NCI-H2196 treated with DMSO at 0.1 percent for 48 hours (cell line): ENCODE measurements around the gene HCST.
"Not testable (repeated sequence)": the region's sequence is repeated elsewhere in the genome, so short reads cannot be mapped to it uniquely, and the experiment has no call there.

ENCODE experiments used
- DNase-seq: peaks from one replicate; lab custom pipeline; 2025; ENCODE audit not compliant: unreplicated experiment; lab: John Stamatoyannopoulos, UW

The HCST gene

DNA sequence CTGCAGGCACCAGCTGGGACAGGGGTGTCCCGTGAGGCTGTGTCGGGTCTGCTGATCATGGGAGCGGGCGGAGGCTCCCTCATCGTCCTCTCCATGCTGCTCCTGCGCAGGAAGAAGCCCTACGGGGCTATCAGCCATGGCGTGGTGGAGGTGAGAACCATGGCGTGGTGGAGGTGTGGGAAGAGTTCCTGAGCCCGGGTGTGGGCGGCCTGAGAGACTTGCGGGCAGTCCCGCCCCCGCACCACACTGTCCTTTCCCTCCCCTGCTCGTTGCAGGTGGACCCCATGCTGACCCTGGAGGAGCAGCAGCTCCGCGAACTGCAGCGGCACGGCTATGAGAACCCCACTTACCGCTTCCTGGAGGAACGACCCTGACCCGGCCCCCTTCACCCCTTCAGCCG lies 23.3 kb upstream of the HCST start:
- no peak for DNase-seq

DNA sequence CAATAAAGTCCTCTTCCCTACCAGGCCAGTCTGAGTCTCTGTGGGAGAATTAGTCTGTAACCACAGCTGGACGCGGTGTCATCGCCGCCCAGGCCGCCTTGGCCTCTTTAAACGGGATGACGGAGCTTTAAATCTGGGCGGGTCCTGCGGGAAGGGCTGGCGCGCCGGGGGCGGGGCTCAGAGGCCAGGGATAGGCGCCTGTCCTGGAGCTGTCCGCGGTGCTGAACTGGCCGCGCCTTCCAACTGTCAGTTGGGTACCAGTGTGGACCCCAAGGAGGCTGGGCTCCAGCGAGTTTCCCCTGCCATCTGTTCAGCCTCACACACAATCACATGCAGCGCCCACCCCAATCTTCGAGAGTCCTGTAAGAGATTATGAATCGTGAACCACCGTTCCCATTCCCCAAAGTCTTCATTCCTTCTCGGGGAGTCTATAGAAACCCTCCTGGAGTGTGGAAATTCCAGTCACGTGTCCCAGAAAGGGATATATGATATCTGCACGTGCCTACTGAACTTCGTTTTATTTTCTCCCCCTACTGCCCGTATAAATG lies 22.5 kb upstream of the HCST start:
- DNase-seq, result no peak

DNA sequence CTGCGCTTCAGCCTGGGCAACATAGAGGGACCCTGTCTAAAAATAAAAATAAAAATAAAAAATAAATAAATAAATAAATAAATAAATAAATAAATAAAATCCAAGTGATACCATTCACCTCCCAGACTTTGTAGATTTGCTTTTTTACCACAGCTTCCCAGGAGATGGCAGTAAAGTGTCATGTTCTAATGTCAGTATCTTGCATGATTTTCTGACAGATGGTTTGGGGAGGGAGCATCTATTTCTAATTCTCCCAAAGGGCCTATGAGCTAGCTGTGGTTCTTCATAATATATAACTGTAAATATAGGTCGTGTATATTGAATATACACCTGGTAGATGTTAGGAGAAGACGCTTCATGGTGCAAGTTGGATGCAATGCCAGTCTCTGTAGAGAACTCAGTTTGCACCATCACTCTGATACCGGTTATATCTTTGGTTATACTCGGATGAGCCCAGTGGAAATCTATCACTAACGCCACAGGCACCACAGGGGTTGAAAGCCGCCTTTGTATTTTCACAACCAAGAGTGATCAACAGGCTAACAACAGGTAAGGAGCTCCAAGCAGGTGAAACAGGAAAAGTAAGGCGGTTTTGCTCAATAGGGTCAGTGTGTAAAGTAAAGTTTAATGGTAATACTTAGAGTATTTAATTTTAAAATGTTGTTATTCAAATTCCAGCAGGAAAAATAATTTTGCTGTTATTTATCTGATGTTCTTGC lies 20.1 kb upstream of the HCST start:
- DNase-seq, result peak; percentile 55

DNA sequence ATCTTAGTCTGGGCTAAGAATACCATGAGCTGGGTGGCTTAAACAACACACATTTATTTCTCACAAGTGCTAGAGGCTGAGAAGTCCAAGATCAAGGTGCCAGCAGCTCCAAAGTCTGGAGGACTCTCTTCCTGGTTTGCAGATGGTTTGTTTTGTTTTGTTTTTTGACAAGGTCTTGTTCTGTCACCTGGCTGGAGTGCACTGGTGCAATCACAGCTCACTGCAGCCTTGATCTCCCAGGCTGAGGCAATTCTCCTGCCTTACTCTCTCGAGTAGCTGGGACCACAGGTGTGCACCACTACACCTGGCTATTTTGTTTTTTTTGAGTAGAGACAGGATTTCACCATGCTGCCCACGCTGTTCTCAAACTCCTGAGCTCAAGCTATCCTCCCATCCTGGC lies 18.4 kb upstream of the HCST start:
- DNase-seq, result no peak

DNA sequence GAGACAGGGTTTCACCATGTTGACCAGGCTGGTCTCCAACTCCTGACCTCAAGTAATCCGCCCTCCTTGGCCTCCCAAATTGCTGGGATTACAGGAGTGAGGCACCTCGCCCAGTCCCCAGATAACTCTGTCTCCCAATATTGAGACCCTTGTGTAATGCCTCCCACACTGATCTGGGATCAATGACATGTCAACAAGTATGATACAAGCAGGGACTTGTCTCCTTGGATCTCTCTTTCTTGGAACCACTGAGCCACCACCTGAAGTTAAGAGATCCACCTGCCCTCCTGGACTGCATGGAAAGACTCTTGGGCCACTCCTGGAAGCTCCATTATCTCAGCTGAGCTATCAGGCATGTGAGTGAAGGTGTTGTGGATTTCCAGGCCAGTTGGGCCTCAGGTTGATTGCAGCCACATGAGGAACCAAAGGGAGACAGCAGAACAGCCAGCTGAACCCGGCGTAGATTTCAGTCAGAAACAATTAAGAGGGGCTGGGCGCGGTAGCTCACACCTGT lies 17.0 kb upstream of the HCST start:
- DNase-seq, result no peak

DNA sequence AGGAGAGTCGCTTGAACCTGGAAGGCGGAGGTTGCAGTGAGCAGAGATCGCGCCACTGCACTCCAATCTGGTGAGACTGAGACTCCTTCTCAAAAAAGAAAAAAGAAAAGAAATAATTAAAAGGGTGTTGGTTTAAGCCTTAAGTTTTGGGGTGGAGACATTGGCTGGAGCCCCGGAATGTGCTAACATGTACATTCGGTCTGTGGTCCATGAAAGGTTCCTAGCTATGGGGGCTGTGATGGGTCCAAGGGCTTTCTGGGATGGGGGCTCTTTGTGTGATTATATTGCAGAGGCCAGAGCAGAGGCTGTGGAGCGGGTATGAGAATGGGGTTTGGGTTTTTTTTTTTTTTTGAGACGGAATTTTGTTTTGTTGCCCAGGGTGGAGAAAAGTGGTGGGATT lies 16.4 kb upstream of the HCST start:
- DNase-seq, result no peak

DNA sequence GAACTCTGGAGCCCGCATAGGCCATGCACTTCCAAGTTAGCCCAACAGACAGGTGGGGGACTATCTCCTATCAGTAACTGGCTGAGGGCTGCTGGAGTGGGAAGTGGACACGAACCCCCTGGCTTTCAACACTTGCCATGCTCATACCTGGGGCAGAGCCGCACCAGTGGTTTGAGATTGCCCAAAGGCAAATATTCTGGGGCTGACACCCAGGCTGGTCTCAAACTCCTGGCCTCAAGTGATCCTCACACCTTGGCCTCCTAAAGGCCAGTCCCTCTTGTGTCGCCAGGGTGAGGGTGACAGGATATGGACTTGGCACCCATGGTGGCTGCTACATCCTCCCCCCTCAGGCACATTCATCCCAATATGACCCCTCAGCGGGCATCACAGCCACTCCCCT lies 15.1 kb upstream of the HCST start:
- no peak for DNase-seq

DNA sequence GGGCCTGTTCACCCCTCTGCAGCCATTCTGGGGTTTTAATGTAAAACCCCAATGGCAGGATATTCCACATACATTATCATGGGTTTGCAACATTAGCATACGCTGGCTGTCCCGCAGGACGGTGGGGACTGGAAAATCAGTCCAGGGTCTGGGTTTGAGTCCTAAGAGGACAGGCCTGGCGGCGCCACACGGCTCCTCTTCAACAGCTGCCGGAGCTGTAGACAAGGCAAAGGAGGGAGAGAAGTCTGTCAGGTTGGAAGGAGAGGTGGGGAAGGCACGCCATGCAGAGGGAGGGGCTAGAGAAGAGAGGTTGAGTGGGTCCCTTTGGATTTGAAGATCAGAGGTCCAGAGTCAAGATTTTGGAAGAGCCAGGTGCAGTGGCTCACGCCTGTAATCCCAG lies 13.9 kb upstream of the HCST start:
- no peak for DNase-seq

DNA sequence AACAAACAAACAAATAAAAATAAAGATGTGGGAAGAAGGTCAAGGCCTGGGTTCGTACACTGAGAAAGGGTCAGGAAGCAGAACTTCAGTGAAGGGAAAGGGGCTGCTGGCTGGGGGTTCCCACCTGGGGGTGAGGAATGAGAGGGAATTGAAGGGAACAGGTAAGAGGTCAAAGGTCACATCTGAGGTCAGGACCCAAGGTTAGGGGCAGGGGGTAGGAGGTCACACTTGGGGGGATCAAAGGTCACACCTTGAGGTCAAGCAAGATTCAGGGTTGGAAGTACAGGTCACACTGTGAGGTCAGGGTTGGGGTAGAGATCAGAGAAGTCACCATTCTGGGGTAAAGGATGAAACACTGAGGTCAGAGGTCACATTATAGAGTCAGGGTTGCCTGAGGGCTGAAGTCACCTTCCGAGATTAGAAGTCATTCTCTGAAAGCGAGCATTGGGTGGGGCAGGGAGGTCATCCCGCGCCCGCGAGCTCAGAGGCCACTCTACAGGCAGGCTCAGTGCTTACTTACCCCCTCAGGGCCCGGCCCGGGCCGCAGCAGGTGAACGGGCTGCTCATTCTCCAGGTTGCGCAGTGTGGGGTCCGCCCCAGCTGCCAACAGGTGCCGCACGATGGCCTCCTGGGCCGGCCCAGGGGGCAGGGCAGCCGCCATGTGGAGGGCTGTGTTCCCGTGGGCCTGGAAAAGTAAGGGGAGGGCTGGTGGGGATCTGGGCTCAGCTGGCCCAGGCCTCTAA lies 12.8 kb upstream of the HCST start:
- no peak for DNase-seq

DNA sequence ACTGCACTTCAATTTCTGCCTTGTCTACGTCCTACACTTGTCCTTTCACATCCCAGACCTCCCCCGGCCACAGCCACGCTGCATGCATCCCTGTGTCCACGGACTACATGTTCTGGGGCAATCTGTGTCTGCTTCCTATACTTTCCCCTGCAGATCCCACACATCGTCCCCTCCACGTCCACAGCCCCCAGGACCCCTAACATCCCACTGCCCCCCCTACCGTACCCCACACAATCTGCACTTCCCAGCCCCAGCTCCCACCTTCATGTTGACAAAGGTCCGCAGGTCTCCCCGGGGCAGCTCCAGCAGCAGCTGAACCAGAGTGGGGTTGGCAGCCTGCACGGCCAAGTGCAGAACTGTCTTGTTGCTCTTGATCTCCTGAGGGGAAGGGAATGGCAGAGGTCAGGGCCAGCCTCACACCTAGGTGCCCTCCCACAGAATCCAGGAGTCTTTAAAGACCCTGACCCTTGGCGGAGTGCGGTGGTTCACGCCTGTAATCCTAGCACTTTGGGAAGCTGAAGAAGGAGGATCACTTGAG lies 12.1 kb upstream of the HCST start:
- no peak for DNase-seq

DNA sequence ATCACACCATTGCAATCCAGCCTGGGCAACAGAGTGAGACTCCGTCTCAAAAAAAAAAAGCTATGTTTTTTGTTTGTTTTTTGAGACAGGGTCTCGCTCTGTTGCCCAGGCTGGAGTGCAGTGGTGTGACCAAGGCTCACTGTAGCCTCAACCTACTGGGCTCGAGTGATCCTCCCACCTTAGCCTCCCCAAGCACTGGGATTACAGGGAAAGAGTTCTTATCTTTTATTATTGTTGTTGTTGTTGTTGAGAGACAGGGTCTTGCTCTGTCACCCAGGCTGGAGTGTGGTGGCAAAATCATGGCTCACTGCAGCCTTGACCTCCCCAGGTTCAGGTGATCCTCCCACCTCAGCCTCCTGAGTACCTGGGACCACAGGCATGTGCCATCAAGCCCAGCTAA lies 10.5 kb upstream of the HCST start:
- DNase-seq, result not testable (repeated sequence)

DNA sequence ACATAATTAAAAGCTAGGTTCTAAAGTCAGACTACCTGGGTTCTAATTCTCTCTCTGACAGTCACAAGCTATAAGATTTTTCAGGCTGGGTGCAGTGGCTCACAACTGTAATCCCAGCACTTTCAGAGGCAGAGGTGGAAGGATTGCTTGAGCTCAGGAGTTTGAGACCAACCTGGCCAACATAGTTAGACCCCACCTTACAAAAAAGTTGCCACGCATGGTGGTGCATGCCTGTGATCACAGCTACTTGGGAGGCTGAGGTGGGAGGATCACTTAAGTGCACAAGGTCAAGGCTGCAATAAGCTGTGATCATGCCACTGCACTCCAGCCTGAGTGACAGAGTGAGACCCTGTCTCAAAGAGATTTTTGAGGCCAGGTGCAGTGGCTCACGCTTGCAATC lies 8.0 kb upstream of the HCST start:
- no peak for DNase-seq

DNA sequence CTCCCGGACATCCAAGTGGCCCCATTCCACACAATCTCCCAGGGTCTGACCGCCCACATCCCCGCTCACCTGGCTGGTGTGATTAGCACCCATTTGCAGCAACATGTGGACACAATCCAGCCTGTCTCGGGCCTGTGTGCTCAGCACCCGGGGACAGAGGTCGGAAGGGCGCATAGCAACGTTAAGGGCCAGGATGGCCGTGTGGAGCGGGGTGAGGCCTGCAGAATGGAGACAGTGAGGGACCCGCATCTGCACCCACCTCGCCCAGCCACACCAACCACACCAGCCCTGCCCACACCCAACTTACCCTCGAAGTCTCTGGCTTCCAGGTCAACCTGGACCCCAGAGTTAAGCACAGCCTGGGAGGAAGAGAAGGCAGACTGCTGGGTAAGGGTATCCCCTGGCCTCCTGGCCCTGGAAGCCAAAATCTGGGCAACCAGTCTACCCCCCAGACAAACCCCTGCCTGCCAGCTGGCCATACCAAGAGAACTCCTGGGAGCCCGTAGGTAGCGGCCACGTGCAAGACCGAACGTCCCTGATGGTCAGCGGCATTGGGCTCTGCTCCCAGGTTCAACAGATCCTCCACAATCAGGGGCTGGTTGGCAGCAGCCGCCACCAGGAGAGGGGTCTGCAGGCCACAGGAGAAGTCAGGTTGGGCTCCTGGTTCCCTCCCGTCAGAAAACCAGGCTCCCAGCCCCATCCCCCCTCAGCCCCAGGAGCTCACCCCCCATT lies 6.3 kb upstream of the HCST start:
- DNase-seq, result no peak

DNA sequence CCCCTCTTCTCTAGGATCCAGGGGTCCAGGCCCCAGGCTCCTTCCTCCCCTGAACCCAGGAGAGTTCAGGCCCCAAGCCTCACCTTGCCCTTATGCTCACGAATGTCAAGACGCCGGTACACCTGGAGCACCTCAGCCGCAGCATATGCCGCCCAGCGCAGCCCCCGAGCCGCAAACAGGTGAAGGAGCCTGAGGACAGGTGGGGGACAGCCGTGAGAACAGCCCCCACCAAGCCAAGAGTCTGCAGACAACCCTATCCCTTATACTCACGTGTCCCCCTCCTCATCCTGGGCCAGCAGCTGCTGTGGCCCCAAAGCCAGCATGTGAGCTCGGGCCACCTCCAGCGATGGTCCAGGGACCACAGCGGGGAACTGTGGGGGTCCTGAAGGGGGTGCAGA lies 5.7 kb upstream of the HCST start:
- DNase-seq, result no peak

DNA sequence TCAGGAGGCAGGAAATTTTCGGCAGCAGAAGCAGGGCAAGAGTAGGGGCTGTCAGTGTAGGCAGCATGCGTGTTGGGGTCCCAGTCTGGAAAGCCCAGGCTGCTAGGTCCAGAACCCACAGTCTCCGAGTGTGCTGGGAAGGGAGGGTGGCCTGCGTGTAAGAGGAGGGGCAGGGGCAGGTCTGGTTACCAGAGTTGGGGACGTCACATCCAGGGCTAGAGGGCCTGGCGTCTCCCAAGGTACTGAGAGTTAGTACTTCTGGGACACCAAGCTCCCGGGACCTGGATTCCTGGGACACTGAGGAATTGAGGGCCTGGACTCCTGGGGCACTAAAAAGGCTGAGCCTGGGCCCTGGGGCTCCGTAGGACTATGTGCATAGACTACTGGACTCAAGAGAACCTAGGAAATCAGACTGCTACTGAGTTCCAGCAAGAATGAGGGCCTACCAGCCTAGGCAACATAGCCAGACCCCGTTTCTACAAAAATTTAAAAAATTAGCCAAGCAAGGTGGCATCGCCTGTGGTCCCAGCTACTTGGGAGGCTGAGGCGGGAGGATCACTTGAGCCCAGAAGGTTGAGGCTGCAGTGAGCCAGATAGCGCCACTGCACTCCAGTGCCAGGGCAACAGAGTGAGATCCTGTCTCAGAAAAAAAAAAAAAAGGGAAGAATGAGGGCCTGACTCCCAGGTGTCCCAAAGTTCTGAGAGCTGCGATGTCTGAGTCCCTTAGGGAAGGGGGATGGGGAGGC lies 4.5 kb upstream of the HCST start:
- DNase-seq, result no peak

DNA sequence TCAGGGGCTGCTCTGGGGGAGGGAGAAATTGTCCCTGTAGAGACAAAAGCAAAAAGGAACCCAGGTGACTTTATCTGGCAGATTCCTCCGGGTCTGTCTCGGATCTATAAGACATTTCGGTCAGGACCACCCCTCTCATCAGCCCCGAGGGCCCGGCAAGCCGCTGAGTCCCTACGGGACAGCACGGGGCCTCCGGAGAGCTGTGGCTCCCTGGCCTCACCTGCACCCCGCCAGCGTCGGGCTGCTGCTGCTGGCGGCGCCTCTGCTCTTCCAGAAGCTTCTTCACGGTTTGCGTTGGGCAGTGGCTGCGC lies 3.9 kb upstream of the HCST start:
- no peak for DNase-seq

DNA sequence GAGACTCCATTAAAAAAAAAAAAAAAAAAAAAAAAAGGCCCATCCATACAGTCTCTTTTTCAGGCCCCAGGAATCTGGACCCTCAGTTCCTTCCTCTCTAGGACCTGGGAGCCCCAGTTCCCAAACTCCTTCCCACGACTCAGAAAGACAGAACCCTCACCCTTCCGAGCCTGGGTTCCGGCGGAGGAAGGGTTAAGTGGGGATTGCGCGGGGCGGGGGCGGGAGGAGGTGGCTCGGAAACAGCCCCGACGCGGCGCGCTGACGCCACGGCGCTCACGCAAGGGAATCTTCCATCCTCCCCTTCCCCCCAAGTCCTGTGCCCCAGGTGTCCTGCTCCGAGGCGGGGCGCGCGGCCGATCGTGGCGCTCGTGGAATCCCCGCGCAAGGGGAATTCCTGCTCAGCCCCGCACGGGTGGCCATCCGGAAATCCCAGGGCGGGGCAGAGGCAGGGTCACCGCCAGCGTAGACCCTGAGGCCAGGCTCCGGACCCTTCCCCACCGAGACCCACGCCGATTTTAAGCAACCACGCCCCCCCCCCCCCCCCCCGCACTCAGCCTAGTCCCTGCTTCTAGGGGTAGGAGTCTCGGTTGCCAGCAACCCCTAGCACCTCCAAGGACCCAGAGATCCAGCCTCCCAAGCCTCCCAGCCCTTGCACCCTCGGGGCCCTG lies 2.6 kb upstream of the HCST start:
- peak; percentile 63 for DNase-seq

DNA sequence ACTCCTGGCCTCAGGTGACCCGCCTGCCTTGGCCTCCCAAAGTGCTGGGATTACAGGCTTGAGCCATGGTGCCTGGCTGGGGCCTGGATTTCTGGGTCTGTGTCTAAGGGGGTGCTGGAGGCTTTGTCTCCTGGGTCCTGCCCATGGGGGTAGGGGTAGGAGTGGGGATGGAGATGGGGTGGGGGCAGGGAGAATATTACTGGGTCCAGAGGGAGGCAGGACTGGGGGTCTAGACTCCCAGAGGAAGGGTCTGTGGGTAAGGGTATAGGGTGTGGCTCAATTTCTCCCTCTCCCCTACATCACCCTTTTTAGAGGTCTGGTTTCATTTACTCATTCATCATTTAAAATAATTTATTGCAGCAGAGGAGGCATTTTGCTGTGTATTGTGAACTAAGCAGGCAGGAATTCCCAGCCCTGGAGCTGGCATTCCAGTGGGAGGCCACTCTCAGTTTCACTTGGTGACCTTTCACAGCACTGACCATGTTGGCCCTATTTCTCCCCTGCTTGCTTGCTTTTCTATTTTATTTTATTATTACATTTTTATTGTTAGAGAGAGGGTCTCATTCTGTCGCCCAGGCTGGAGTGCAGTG lies 1.2 kb upstream of the HCST start:
- DNase-seq, result no peak

DNA sequence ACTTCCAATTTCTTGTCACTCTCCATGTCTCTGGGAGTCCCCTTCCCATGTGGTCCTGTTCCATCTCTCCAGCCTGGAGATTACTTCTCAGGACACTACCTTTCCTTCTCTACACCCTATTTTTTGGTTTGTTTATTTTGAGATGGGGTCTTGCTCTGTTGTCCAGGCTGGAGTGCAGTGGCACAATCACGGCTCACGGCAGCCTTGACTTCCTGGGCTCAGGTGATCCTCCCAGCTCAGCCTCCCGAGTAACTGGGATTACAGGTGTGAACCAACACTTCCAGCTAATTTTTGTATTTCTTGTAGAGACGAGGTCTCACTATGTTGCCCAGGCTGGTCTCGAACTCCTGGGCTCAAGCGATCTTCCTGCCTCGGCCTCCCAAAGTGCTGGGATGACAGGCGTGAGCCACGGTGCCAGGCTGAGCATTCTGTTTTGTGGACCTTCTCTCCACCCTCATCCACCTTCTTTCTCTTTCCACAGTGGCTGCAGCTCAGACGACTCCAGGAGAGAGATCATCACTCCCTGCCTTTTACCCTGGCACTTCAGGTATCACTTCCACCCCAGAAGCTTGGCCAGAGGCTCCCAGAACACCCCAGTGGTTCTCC lies 644 bp downstream of the HCST start:
- no peak for DNase-seq
